K562 (cell line): ENCODE results near the gene VPS37D. TPM values are rescaled to one million over a fixed set of nuclear protein-coding genes. Genes with fewer than 3 reads are reported as not detected.
A peak's percentile ranks its signal among the peaks of the same experiment; 100 is the strongest.

ENCODE experiments used
- ATAC-seq: fragments of 200-7000 bp; cut with Tn5 transposase; 3 replicates; pipeline ENCODE4 v1.9.1; 2020; ENCODE audit warnings: moderate library complexity
- BruUV-seq: library from RNA; stranded (reverse); fragments of 400-500 nt; replicated peaks from 2 replicates; lab custom pipeline; 2021; lab: Mats Ljungman, UMichigan
- CTCF ChIA-PET: fragments of 300-600 bp; formaldehyde crosslinking; extraction: SDS; loops from one replicate; lab custom pipeline; 2021; ENCODE audit warnings: low intra/inter-chr PET ratio; lab: Yijun Ruan, JAX
- POLR2A ChIA-PET: fragments of 300-600, 350-650 bp; sonication (Branson Sonifier 250); formaldehyde crosslinking; extraction: SDS; loops from one replicate; lab custom pipeline; 2021; ENCODE audit warnings: antibody characterized with exemption, inconsistent platforms; lab: Yijun Ruan, JAX
- DNase-seq, 4 experiments: peaks; one replicate each; pipeline versions ENCODE4 v3.0.0 to v3.0.0-alpha.2; 2011 to 2018; ENCODE audit warnings: low spot score in 3 of 4, mixed read lengths in 3 of 4; ENCODE audit errors: extremely low read depth in 1 of 4
- FAIRE-seq: peaks from 2 replicates; lab custom pipeline; 2011; peaks lifted over from hg19 to GRCh38; lab: Jason Lieb, UNC
- H2AFZ ChIP-seq: 2 replicates; pipeline ENCODE4 v1.6.0; 2011; ENCODE audit warnings: low read depth, low read length, control low read depth, inconsistent platforms
- H3K27ac ChIP-seq: fragments of 200-600 bp; 3 replicates; pipeline ENCODE4 v1.8.0; 2011; ENCODE audit warnings: low read depth, mild to moderate bottlenecking, control low read depth, inconsistent platforms, low read length, moderate library complexity, mixed read lengths; ENCODE audit errors: extremely low read depth
- H3K27me3 ChIP-seq, 2 experiments: fragments of 300-600 bp in 1 of 2; 2 replicates in 1 of 2; 3 replicates in 1 of 2; pipeline versions ENCODE4 v1.6.0 to v1.8.0; 2011; ENCODE audit warnings: inconsistent platforms in 2 of 2, low read length in 2 of 2, mild to moderate bottlenecking in 1 of 2, mixed read lengths in 1 of 2, moderate library complexity in 1 of 2; ENCODE audit not compliant: control insufficient read depth in 2 of 2, insufficient read depth in 2 of 2
- H3K36me3 ChIP-seq: fragments of 300-600 bp; 3 replicates; pipeline ENCODE4 v1.8.0; 2011; ENCODE audit warnings: mild to moderate bottlenecking, low read length, inconsistent platforms; ENCODE audit not compliant: control insufficient read depth, insufficient read depth
- H3K4me1 ChIP-seq, 2 experiments: fragments of 200-600 bp in 1 of 2; replicated peaks in 1 of 2; 2 replicates in 1 of 2; 3 replicates in 1 of 2; pipeline versions ENCODE4 v1.5.1 to v1.8.0; 2011; ENCODE audit warnings: inconsistent platforms in 2 of 2, low read length in 2 of 2, mild to moderate bottlenecking in 1 of 2, mixed read lengths in 1 of 2, moderate library complexity in 1 of 2; ENCODE audit not compliant: control insufficient read depth in 2 of 2, insufficient read depth in 2 of 2
- H3K4me2 ChIP-seq: 2 replicates; pipeline ENCODE4 v1.6.1; 2011; ENCODE audit warnings: low read length, control low read depth, inconsistent platforms, mixed read lengths; ENCODE audit not compliant: insufficient read depth
- H3K4me3 ChIP-seq: fragments of 200-600 bp; sonication (generic), shearing (Covaris generic); 2 replicates; pipeline ENCODE4 v1.5.1; 2016; ENCODE audit warnings: control low read depth, inconsistent platforms
- H3K79me2 ChIP-seq: fragments of 200-600 bp; 3 replicates; pipeline ENCODE4 v1.8.0; 2011; ENCODE audit warnings: low read length, inconsistent platforms; ENCODE audit not compliant: control insufficient read depth, insufficient read depth
- H3K9ac ChIP-seq, 2 experiments: 2 replicates each; pipeline versions ENCODE4 v1.6.0 to v1.6.1; 2011; ENCODE audit warnings: low read depth in 2 of 2, low read length in 2 of 2, control low read depth in 1 of 2, inconsistent platforms in 1 of 2, mild to moderate bottlenecking in 1 of 2, mixed read lengths in 1 of 2; ENCODE audit not compliant: insufficient read depth in 1 of 2
- H3K9me1 ChIP-seq: one replicate; pipeline ENCODE4 v1.6.0; 2011; ENCODE audit warnings: inconsistent platforms, mild to moderate bottlenecking, low read length, moderate library complexity; ENCODE audit not compliant: control insufficient read depth, insufficient read depth
- H3K9me3 ChIP-seq: replicated peaks from 2 replicates; pipeline ENCODE4 v1.5.1; 2011; ENCODE audit warnings: low read depth, low read length, inconsistent platforms; ENCODE audit not compliant: control insufficient read depth, insufficient read depth
- H4K20me1 ChIP-seq: replicated peaks from 2 replicates; pipeline ENCODE4 v1.6.1; 2011; ENCODE audit warnings: low read length, inconsistent platforms, mixed read lengths; ENCODE audit not compliant: control insufficient read depth, insufficient read depth
- BRD4 ChIP-seq: fragments of 200-600 bp; sonication (generic); IDR thresholded peaks from 2 replicates; pipeline ENCODE4 v1.6.1; 2017; ENCODE audit warnings: inconsistent platforms
- POLR2A ChIP-seq: fragments of 450-650 bp; conservative IDR thresholded peaks from 2 replicates; pipeline ENCODE4 v1.6.1; 2016
- POLR2AphosphoS5 ChIP-seq: IDR thresholded peaks from 2 replicates; pipeline ENCODE4 v1.6.1; 2011; ENCODE audit warnings: mild to moderate bottlenecking, low read depth, low read length, moderate library complexity; ENCODE audit not compliant: control insufficient read depth, insufficient read depth
- POLR2G ChIP-seq: fragments of 200-400 bp; formaldehyde crosslinking; IDR thresholded peaks from 2 replicates; pipeline ENCODE4 v1.6.1; 2017; ENCODE audit warnings: low read depth, mild to moderate bottlenecking, antibody characterized with exemption, low read length, moderate library complexity
- RBFOX2 ChIP-seq: fragments of 200-400 bp; formaldehyde crosslinking; IDR thresholded peaks from 2 replicates; pipeline ENCODE4 v1.6.1; 2017; ENCODE audit warnings: low read depth, mild to moderate bottlenecking, low read length, moderate library complexity
- SUPT5H ChIP-seq: fragments of 450-650 bp; IDR thresholded peaks from 2 replicates; pipeline ENCODE4 v1.6.1; 2016
- TAF1 ChIP-seq: IDR thresholded peaks from 2 replicates; pipeline ENCODE4 v1.6.1; 2011; ENCODE audit warnings: mild to moderate bottlenecking, low read length, moderate library complexity; ENCODE audit not compliant: insufficient read depth, control insufficient read depth, severe bottlenecking; ENCODE audit errors: extremely low read depth
- ZNF124 ChIP-seq: sonication (generic); formaldehyde crosslinking; IDR thresholded peaks from 2 replicates; pipeline ENCODE4 v1.8.1; 2022; ENCODE audit warnings: missing genetic modification reagents
- ZNF133 ChIP-seq: fragments of 250-450 bp; sonication (Bioruptor Pico); IDR thresholded peaks from 2 replicates; pipeline ENCODE4 v1.4.0; 2020; ENCODE audit warnings: mild to moderate bottlenecking
- WGBS: fragments of 100-300 bp; shearing (Covaris generic); methylation state at CpG from one replicate; pipeline ENCODE4 v1.1.6; 2016; ENCODE audit warnings: low coverage, mixed read lengths; ENCODE audit not compliant: insufficient coverage; ENCODE audit errors: missing lambda C conversion rate; 5-methylcytosine and 5-hydroxymethylcytosine counted together
- in situ Hi-C: fragments of 300-500 bp; cut with MboI; formaldehyde crosslinking; loops from 4 replicates; pipeline ENCODE4 v1.15.0; 2018; ENCODE audit warnings: inconsistent platforms, mixed read lengths
- intact Hi-C: fragments of 100-400 bp; cut with micrococcal nuclease; formaldehyde crosslinking; loops from 2 replicates; pipeline ENCODE4 v1.14.2; 2022
- polyA plus RNA-seq, 8 experiments: library from polyadenylated mRNA; depleted of rRNA in 4 of 8; stranded (reverse) in 5 of 8; unstranded in 3 of 8; fragments of >200 nt; fragmentation: Nextera tagmentation in 2 of 8; fragmentation: Illumina TruSeq in 1 of 8; extraction: Ambion mirVana in 2 of 8; extraction: Trizol in 1 of 8; gene quantifications; 2 replicates each; pipeline versions ENCODE4 v1.2.1 to v1.2.3, GENCODE V29; 2011 to 2014; ENCODE audit warnings: inconsistent platforms in 1 of 8, missing spikeins in 1 of 8
- total RNA-seq, 7 experiments: library from RNA; depleted of rRNA in 6 of 7; stranded (reverse); fragments of >200 nt in 6 of 7; fragmentation: Illumina TruSeq in 2 of 7; extraction: Trizol in 2 of 7; gene quantifications; 2 replicates each; pipeline versions ENCODE4 v1.2.1 to v1.2.3, GENCODE V29; 2011 to 2021; ENCODE audit warnings: low replicate concordance in 1 of 7
- TF ChIP-seq, protein P1 (sequence below): fragments of 250-450 bp; sonication (Bioruptor Pico); IDR thresholded peaks from 2 replicates; pipeline ENCODE4 v1.8.0; 2021; ENCODE audit warnings: mild to moderate bottlenecking, moderate library complexity
- TF ChIP-seq, protein P2 (sequence below): fragments of 250-450 bp; sonication (Bioruptor Pico); IDR thresholded peaks from 2 replicates; pipeline ENCODE4 v1.8.0; 2021; ENCODE audit warnings: borderline replicate concordance, mild to moderate bottlenecking, moderate library complexity; ENCODE audit not compliant: poor library complexity, severe bottlenecking

Gene VPS37D
- total and polyA plus RNA-seq, 9 of the 15 experiments (the other 6 are each of a cell fraction or from before 2014, with no cell fraction given): 0.25 to 2.3 (median 1.0) TPM; not detected in 3

DNA sequence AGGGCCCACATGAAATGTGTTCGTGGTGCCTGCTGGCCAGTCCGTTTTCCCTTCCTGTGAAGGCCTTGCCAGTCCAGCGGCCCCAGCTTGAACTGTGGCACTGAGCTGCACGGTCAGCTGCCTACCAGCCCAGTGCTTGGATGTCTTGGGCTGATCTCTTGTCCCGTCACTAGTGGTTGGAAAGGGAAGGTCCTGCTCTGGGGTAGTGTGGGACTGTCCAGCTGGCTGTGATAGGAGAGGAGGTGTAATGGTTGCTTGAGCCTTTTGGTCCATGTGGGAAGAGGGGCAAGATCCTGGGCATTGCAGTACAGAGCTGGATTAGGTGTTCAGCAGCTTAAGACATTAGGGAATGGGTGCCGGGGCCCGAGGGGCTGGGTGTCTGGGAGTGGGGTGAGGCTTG lies 30.8 kb downstream of the VPS37D start:
- intact Hi-C loops (no loop called here), in situ Hi-C loops (no loop called here)
- TF ChIP-seq, protein P1, sequence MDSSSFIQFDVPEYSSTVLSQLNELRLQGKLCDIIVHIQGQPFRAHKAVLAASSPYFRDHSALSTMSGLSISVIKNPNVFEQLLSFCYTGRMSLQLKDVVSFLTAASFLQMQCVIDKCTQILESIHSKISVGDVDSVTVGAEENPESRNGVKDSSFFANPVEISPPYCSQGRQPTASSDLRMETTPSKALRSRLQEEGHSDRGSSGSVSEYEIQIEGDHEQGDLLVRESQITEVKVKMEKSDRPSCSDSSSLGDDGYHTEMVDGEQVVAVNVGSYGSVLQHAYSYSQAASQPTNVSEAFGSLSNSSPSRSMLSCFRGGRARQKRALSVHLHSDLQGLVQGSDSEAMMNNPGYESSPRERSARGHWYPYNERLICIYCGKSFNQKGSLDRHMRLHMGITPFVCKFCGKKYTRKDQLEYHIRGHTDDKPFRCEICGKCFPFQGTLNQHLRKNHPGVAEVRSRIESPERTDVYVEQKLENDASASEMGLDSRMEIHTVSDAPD (CRISPR knock-in tag): no peak
- TF ChIP-seq POLR2A (peak; percentile 29), ZNF133 (CRISPR knock-in tag) (no peak), SUPT5H (peak; percentile 66), RBFOX2 (0 out of 2 replicates have a peak, but pooled peaks have one; percentile 3), BRD4 (no peak), POLR2G (no peak), TAF1 (no peak), POLR2AphosphoS5 (peak; percentile 22; the same call in 1 of the 2 replicates), ZNF124 (no peak)
- TF ChIP-seq, protein P2, sequence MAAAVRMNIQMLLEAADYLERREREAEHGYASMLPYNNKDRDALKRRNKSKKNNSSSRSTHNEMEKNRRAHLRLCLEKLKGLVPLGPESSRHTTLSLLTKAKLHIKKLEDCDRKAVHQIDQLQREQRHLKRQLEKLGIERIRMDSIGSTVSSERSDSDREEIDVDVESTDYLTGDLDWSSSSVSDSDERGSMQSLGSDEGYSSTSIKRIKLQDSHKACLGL (CRISPR knock-in tag): no peak
- H3K4me2 ChIP-seq: no peak overlapping the region
- no peak for DNase-seq
- no peaks in the 10 kb centered on the region; a peak in 1 of 5 replicates for H3K27me3 ChIP-seq
- H3K79me2 ChIP-seq: no peaks in the 10 kb centered on the region
- peaks cover 77% of the 10 kb centered on the region; the same call in 2 of the 3 replicates for H3K36me3 ChIP-seq
- peaks cover 17% of the 10 kb centered on the region for H4K20me1 ChIP-seq
- no peak overlapping the region for H3K27ac ChIP-seq
- H3K4me3 ChIP-seq: no peak overlapping the region
- POLR2A ChIA-PET: interaction anchor here (0.7 to 2.2 kb wide), 6 partner anchors 7 to 167 kb away, joined by 3 to 9 read pairs (median 3); no protein-coding TSS in a partner anchor
- no peaks in the 10 kb centered on the region for H3K9me3 ChIP-seq
- ATAC-seq: no peak
- no peak overlapping the region for H2AFZ ChIP-seq
- peaks cover 2 to 29% of the 10 kb centered on the region in 2 experiments; a peak in 4 of 5 replicates for H3K4me1 ChIP-seq
- 86% methylated on average over 7 of the region's 7 CpGs for WGBS
- no peaks in the 10 kb centered on the region for H3K9me1 ChIP-seq
- no peak for FAIRE-seq
- no peak overlapping the region; a peak in 1 of 4 replicates for H3K9ac ChIP-seq
- CTCF ChIA-PET: no interaction called here
- no TSS peak for BruUV-seq
